Measurements from ENCODE around the gene C1S.

GRCh38 chr12:7101694-7102131 lies 41.2 kb downstream of the C1S start:
- TF ChIP-seq, protein P1, sequence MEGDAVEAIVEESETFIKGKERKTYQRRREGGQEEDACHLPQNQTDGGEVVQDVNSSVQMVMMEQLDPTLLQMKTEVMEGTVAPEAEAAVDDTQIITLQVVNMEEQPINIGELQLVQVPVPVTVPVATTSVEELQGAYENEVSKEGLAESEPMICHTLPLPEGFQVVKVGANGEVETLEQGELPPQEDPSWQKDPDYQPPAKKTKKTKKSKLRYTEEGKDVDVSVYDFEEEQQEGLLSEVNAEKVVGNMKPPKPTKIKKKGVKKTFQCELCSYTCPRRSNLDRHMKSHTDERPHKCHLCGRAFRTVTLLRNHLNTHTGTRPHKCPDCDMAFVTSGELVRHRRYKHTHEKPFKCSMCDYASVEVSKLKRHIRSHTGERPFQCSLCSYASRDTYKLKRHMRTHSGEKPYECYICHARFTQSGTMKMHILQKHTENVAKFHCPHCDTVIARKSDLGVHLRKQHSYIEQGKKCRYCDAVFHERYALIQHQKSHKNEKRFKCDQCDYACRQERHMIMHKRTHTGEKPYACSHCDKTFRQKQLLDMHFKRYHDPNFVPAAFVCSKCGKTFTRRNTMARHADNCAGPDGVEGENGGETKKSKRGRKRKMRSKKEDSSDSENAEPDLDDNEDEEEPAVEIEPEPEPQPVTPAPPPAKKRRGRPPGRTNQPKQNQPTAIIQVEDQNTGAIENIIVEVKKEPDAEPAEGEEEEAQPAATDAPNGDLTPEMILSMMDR (IDR thresholded peaks at IDR 0.05; ENCODE audit: poor library complexity): no peak
- TF ChIP-seq EZH2phosphoT487 (IDR thresholded peaks at IDR 0.05; ENCODE audit: low read depth, severe bottlenecking, unreplicated experiment) (no peak), EZH2 (IDR thresholded peaks at IDR 0.05; ENCODE audit: borderline replicate concordance) (no peak)
